Neural cell (in vitro differentiated cells): ENCODE data around the gene SLC11A1. TPM values are rescaled to one million over a fixed set of nuclear protein-coding genes. Genes with fewer than 3 reads are reported as not detected.
A peak's percentile ranks its signal among the peaks of the same experiment; 100 is the strongest.

Source experiments
- H2AFZ ChIP-seq: fragments of 200-600, 300-800 bp; sonication (generic), shearing (Covaris generic); 2 replicates; pipeline ENCODE4 v1.6.0; 2014; ENCODE audit warnings: low read depth, mild to moderate bottlenecking, antibody characterized with exemption, low read length, moderate library complexity
- H3F3A ChIP-seq: fragments of 200-600 bp; shearing (Covaris generic); 2 replicates; pipeline ENCODE4 v1.6.1; 2016; ENCODE audit warnings: mild to moderate bottlenecking, moderate library complexity, mixed read lengths, antibody characterized with exemption, low read length; ENCODE audit not compliant: insufficient read depth, poor library complexity, severe bottlenecking
- H3K27ac ChIP-seq: fragments of 200-600, 300-800 bp; sonication (generic), shearing (Covaris generic); 2 replicates; pipeline ENCODE4 v1.5.1; 2014; ENCODE audit warnings: mild to moderate bottlenecking, low read length, moderate library complexity
- H3K27me3 ChIP-seq: fragments of 300-800, 200-600 bp; sonication (generic), shearing (Covaris generic); 2 replicates; pipeline ENCODE4 v1.6.0; 2014; ENCODE audit warnings: mild to moderate bottlenecking, low read depth, low read length, moderate library complexity; ENCODE audit not compliant: insufficient read depth
- H3K36me3 ChIP-seq: fragments of 300-800, 200-600 bp; sonication (generic), shearing (Covaris generic); 2 replicates; pipeline ENCODE4 v1.5.1; 2014; ENCODE audit warnings: mild to moderate bottlenecking, antibody characterized with exemption, low read length, moderate library complexity; ENCODE audit not compliant: insufficient read depth
- H3K4me2 ChIP-seq: fragments of 300-800, 200-600 bp; sonication (generic), shearing (Covaris generic); 2 replicates; pipeline ENCODE4 v1.6.0; 2014; ENCODE audit warnings: mild to moderate bottlenecking, low read length
- H3K4me3 ChIP-seq: fragments of 300-800, 200-600 bp; sonication (generic), shearing (Covaris generic); 2 replicates; pipeline ENCODE4 v1.5.1; 2014; ENCODE audit warnings: mild to moderate bottlenecking, low read length, moderate library complexity
- H3K79me2 ChIP-seq: fragments of 200-600 bp; shearing (Covaris generic); replicated peaks from 2 replicates; pipeline ENCODE4 v1.6.0; 2014; ENCODE audit warnings: mild to moderate bottlenecking, low read length, moderate library complexity; ENCODE audit not compliant: insufficient read depth
- H3K9ac ChIP-seq: fragments of 300-800, 200-600 bp; sonication (generic), shearing (Covaris generic); 2 replicates; pipeline ENCODE4 v1.6.1; 2016; ENCODE audit warnings: mild to moderate bottlenecking, low read length, mixed read lengths
- H3K9me2 ChIP-seq: fragments of 200-600 bp; shearing (Covaris generic); 2 replicates; pipeline ENCODE4 v1.6.1; 2016; ENCODE audit warnings: mild to moderate bottlenecking, low read length, mixed read lengths; ENCODE audit not compliant: insufficient read depth
- H3K9me3 ChIP-seq: fragments of 200-600, 300-800 bp; sonication (generic), shearing (Covaris generic); 2 replicates; pipeline ENCODE4 v1.6.1; 2016; ENCODE audit warnings: mild to moderate bottlenecking, mixed run types, low read length, moderate library complexity, mixed read lengths
- H4K20me1 ChIP-seq: fragments of 200-600 bp; shearing (Covaris generic); 2 replicates; pipeline ENCODE4 v1.6.1; 2016; ENCODE audit warnings: mild to moderate bottlenecking, mixed run types; ENCODE audit not compliant: insufficient read depth
- EP300 ChIP-seq: fragments of 450-650 bp; conservative IDR thresholded peaks from 2 replicates; pipeline ENCODE4 v1.6.1; 2014; ENCODE audit warnings: antibody characterized with exemption, mild to moderate bottlenecking, moderate library complexity; ENCODE audit not compliant: poor library complexity, severe bottlenecking
- EZH2 ChIP-seq: fragments of 200-600, 300-800 bp; shearing (Covaris generic), sonication (generic); IDR thresholded peaks from 2 replicates; pipeline ENCODE4 v1.6.1; 2014; ENCODE audit warnings: antibody characterized with exemption, low read length, borderline replicate concordance, mild to moderate bottlenecking; ENCODE audit not compliant: insufficient read depth, poor library complexity, severe bottlenecking
- MXI1 ChIP-seq: fragments of 450-650 bp; conservative IDR thresholded peaks from 2 replicates; pipeline ENCODE4 v1.6.1; 2014; ENCODE audit warnings: antibody characterized with exemption, mild to moderate bottlenecking; ENCODE audit not compliant: poor library complexity, severe bottlenecking
- POLR2AphosphoS5 ChIP-seq: IDR thresholded peaks from 2 replicates; pipeline ENCODE4 v1.6.1; 2012
- RAD21 ChIP-seq: fragments of 450-650 bp; conservative IDR thresholded peaks from 2 replicates; pipeline ENCODE4 v1.6.1; 2014; ENCODE audit warnings: antibody characterized with exemption, mild to moderate bottlenecking, moderate library complexity
- SMC3 ChIP-seq: fragments of 450-650 bp; conservative IDR thresholded peaks from 2 replicates; pipeline ENCODE4 v1.6.1; 2014; ENCODE audit warnings: antibody characterized with exemption, mild to moderate bottlenecking, moderate library complexity; ENCODE audit not compliant: poor library complexity
- TAF1 ChIP-seq: IDR thresholded peaks from 2 replicates; pipeline ENCODE4 v1.6.1; 2012; ENCODE audit warnings: low read depth
- polyA plus RNA-seq: library from polyadenylated mRNA; depleted of rRNA; stranded (reverse); fragments of >200 nt; gene quantifications from 2 replicates; pipeline ENCODE4 v1.2.3, GENCODE V29; 2014
- TF ChIP-seq, protein P1 (sequence below): fragments of 450-650 bp; IDR thresholded peaks from 2 replicates; pipeline ENCODE4 v1.5.1; 2014; ENCODE audit warnings: antibody characterized with exemption, mild to moderate bottlenecking, moderate library complexity; ENCODE audit not compliant: poor library complexity, severe bottlenecking
- TF ChIP-seq, protein P2 (sequence below): IDR thresholded peaks from 2 replicates; pipeline ENCODE4 v1.6.1; 2012; ENCODE audit warnings: borderline replicate concordance

Gene SLC11A1
- polyA plus RNA-seq, 1 donor from 2014 or later, result not detected

DNA sequence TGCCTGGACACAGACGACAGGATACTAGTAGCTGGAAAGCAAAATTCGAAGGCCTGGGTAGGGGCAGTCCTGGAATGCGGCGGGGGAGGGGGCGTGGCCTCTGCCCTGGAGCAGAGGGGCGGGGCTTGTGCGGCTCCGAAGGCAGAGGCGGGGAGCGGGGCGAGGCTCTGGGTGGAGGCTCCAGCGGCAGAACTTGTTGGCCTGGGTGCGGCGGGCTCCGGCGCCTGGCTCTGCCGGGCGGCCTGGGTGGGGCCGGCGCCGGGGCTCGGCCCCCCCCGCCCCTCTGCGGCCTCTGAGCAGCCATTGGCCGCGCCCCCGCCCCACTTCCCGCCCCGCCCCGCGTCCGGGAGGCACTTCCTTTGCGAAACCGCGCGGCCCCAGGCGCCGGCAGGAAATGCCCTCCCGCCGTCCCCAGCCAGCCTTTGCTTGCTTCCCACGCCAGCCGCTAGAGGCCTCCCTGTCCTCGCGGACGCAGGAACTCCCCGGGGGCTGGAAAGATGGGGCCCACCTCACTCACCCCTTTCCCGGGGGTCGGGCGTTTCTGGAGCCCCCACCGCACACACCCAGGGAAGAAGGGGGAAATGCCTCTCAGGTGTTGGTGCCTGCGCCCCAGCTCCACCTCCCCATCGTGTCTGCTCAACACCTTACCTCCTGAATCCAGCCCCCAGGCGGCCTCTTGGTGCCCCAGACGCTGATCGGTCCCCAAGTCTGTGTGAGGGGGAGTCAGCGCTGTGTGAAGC is 24.3 kb downstream of the SLC11A1 start:
- Histone ChIP-seq H3K27ac (peak overlapping the region; percentile 76), H4K20me1 (no peaks in the 10 kb centered on the region), H3K9me2 (no peaks in the 10 kb centered on the region), H3K79me2 (no peaks in the 10 kb centered on the region), H3K36me3 (no peaks in the 10 kb centered on the region), H3K4me3 (peak overlapping the region; percentile 72), H3K9ac (peak overlapping the region; percentile 76), H2AFZ (peak overlapping the region; percentile 95), H3K4me2 (peak overlapping the region; percentile 76), H3K9me3 (no peaks in the 10 kb centered on the region), H3F3A (no peaks in the 10 kb centered on the region), H3K27me3 (no peaks in the 10 kb centered on the region)
- TF ChIP-seq, protein P1, sequence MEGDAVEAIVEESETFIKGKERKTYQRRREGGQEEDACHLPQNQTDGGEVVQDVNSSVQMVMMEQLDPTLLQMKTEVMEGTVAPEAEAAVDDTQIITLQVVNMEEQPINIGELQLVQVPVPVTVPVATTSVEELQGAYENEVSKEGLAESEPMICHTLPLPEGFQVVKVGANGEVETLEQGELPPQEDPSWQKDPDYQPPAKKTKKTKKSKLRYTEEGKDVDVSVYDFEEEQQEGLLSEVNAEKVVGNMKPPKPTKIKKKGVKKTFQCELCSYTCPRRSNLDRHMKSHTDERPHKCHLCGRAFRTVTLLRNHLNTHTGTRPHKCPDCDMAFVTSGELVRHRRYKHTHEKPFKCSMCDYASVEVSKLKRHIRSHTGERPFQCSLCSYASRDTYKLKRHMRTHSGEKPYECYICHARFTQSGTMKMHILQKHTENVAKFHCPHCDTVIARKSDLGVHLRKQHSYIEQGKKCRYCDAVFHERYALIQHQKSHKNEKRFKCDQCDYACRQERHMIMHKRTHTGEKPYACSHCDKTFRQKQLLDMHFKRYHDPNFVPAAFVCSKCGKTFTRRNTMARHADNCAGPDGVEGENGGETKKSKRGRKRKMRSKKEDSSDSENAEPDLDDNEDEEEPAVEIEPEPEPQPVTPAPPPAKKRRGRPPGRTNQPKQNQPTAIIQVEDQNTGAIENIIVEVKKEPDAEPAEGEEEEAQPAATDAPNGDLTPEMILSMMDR, result peak; percentile 90
- peak; percentile 65 for TF ChIP-seq POLR2AphosphoS5
- peak; percentile 21 for TF ChIP-seq TAF1
- peak; percentile 71 for TF ChIP-seq SMC3
- peak; percentile 37 for TF ChIP-seq MXI1
- peak; percentile 50 for TF ChIP-seq EP300
- TF ChIP-seq, protein P2, sequence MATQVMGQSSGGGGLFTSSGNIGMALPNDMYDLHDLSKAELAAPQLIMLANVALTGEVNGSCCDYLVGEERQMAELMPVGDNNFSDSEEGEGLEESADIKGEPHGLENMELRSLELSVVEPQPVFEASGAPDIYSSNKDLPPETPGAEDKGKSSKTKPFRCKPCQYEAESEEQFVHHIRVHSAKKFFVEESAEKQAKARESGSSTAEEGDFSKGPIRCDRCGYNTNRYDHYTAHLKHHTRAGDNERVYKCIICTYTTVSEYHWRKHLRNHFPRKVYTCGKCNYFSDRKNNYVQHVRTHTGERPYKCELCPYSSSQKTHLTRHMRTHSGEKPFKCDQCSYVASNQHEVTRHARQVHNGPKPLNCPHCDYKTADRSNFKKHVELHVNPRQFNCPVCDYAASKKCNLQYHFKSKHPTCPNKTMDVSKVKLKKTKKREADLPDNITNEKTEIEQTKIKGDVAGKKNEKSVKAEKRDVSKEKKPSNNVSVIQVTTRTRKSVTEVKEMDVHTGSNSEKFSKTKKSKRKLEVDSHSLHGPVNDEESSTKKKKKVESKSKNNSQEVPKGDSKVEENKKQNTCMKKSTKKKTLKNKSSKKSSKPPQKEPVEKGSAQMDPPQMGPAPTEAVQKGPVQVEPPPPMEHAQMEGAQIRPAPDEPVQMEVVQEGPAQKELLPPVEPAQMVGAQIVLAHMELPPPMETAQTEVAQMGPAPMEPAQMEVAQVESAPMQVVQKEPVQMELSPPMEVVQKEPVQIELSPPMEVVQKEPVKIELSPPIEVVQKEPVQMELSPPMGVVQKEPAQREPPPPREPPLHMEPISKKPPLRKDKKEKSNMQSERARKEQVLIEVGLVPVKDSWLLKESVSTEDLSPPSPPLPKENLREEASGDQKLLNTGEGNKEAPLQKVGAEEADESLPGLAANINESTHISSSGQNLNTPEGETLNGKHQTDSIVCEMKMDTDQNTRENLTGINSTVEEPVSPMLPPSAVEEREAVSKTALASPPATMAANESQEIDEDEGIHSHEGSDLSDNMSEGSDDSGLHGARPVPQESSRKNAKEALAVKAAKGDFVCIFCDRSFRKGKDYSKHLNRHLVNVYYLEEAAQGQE, result no peak
- no peak for TF ChIP-seq EZH2
- peak; percentile 84 for TF ChIP-seq RAD21

DNA sequence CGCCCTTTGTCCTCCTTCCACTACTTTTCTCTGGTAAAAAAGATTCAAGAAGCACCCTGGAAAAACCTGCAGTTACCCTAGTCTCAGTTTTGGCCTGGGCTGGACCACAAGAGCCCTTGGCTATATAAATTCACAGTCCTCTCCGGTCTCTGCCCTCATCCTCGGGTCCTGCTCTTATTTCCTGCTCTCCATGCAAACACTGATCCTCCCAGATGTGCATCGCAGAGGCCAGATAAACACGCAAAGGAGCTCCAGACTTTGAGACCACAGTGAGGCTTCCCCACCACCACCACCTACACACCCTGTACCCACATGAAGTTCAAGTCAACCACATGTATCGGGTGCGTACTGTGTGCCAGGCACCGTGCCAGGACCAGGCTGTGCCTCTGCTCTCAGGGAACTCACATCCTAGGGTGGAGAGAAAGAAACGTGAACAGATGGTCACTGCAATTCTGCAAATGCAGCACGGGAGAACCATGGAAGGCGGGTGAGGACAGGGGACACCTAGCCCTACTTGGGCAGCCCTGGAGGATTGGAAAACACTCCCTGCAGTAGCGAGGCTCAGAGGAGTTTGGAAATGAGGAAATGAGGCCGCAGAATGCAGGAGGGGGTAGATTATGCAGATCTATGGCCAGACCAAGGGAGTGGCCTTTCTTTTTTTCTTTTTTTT is 25.0 kb downstream of the SLC11A1 start:
- TF ChIP-seq, protein P2, result no peak
- no peak for TF ChIP-seq EZH2
- TF ChIP-seq EP300, result no peak
- TF ChIP-seq MXI1, result no peak
- no peak for TF ChIP-seq TAF1
- TF ChIP-seq SMC3, result no peak
- TF ChIP-seq, protein P1, result no peak
- TF ChIP-seq POLR2AphosphoS5, result no peak
- no peak for TF ChIP-seq RAD21
- Histone ChIP-seq H4K20me1 (no peaks in the 10 kb centered on the region), H3K36me3 (no peaks in the 10 kb centered on the region), H3K4me3 (peak overlapping the region; percentile 72), H3K9me2 (no peaks in the 10 kb centered on the region), H3K27me3 (no peaks in the 10 kb centered on the region), H2AFZ (peak overlapping the region; percentile 95), H3K27ac (peak overlapping the region; percentile 76), H3K4me2 (peak overlapping the region; percentile 76), H3K9me3 (no peaks in the 10 kb centered on the region), H3K9ac (peak overlapping the region; percentile 76), H3K79me2 (no peaks in the 10 kb centered on the region), H3F3A (no peaks in the 10 kb centered on the region)
